H1 (cell line): Measurements from ENCODE around the gene CCDC86.
A peak's percentile ranks its signal among the peaks of the same experiment; 100 is the strongest.

Experiments used
- EZH2 ChIP-seq: fragments of 200-600 bp; sonication (generic); IDR thresholded peaks from 2 replicates; pipeline ENCODE4 v1.7.1; 2012; ENCODE audit warnings: low read depth, mild to moderate bottlenecking, moderate library complexity, low read length, inconsistent platforms; ENCODE audit not compliant: severe bottlenecking
- FOSL1 ChIP-seq: IDR thresholded peaks from 2 replicates; pipeline ENCODE4 v1.6.1; 2011; ENCODE audit warnings: mild to moderate bottlenecking, low read depth, low read length, moderate library complexity; ENCODE audit not compliant: insufficient read depth
- MAFK ChIP-seq: IDR thresholded peaks from 2 replicates; pipeline ENCODE4 v1.6.1; 2012; ENCODE audit warnings: low read depth, mild to moderate bottlenecking, improper control_type of control experiment, low read length
- POLR2A ChIP-seq, 2 experiments: IDR thresholded peaks; 1 replicate in 1 of 2; 2 replicates in 1 of 2; pipeline ENCODE4 v1.6.1; 2011; ENCODE audit warnings: low read depth in 2 of 2, low read length in 2 of 2, mild to moderate bottlenecking in 2 of 2; ENCODE audit errors: control extremely low read depth in 1 of 2
- POLR2AphosphoS5 ChIP-seq: IDR thresholded peaks from 2 replicates; pipeline ENCODE4 v1.6.1; 2011; ENCODE audit warnings: low read depth, low read length
- TAF1 ChIP-seq: IDR thresholded peaks from 2 replicates; pipeline ENCODE4 v1.6.1; 2011; ENCODE audit warnings: mild to moderate bottlenecking, low read depth, low read length
- TBP ChIP-seq: IDR thresholded peaks from 2 replicates; pipeline ENCODE4 v1.6.1; 2011; ENCODE audit warnings: low read depth, low read length, improper control_type of control experiment
- TCF12 ChIP-seq: IDR thresholded peaks from 2 replicates; pipeline ENCODE4 v1.6.1; 2011; ENCODE audit warnings: low read depth, mild to moderate bottlenecking, low read length
- YY1 ChIP-seq: IDR thresholded peaks from 2 replicates; pipeline ENCODE4 v1.6.1; 2011; ENCODE audit warnings: low read depth, mild to moderate bottlenecking, low read length
- ZNF274 ChIP-seq: IDR thresholded peaks from 2 replicates; pipeline ENCODE4 v1.7.0; 2012; ENCODE audit warnings: low read length, borderline replicate concordance; ENCODE audit errors: extremely low read depth
- TF ChIP-seq, protein P1 (sequence below), 3 experiments: IDR thresholded peaks; 1 replicate in 2 of 3; 2 replicates in 1 of 3; pipeline versions ENCODE4 v1.5.1 to v1.6.1; 2011; ENCODE audit warnings: low read length in 3 of 3, mild to moderate bottlenecking in 3 of 3, inconsistent platforms in 2 of 3, low read depth in 1 of 3, moderate library complexity in 1 of 3; ENCODE audit not compliant: insufficient read depth in 1 of 3; ENCODE audit errors: control extremely low read depth in 1 of 3
- TF ChIP-seq, protein P2 (sequence below): IDR thresholded peaks from 2 replicates; pipeline ENCODE4 v1.6.1; 2012; ENCODE audit warnings: inconsistent platforms
- TF ChIP-seq, protein P3 (sequence below): IDR thresholded peaks from 2 replicates; pipeline ENCODE4 v1.6.1; 2011; ENCODE audit warnings: low read length, improper control_type of control experiment

DNA sequence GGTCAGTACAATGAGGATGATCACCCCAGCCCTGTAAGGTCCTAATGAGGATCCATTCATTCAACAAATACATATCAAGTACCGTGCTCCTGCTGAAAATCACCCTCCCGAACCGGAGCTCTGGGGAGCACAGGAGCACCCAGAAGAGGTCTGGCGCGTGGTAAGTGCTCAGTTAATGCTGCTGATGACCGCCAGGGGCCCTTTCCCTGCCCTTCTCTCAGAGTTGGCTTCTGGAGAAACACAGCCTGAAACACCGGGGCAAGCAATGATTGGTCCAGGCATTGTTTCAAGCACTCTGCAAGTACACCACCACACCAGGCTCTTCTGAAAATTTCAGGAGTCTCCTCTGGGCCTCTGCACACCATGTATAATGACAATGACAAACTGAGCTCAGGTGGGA lies 3.8 kb upstream of the CCDC86 start:
- TF ChIP-seq, protein P1, sequence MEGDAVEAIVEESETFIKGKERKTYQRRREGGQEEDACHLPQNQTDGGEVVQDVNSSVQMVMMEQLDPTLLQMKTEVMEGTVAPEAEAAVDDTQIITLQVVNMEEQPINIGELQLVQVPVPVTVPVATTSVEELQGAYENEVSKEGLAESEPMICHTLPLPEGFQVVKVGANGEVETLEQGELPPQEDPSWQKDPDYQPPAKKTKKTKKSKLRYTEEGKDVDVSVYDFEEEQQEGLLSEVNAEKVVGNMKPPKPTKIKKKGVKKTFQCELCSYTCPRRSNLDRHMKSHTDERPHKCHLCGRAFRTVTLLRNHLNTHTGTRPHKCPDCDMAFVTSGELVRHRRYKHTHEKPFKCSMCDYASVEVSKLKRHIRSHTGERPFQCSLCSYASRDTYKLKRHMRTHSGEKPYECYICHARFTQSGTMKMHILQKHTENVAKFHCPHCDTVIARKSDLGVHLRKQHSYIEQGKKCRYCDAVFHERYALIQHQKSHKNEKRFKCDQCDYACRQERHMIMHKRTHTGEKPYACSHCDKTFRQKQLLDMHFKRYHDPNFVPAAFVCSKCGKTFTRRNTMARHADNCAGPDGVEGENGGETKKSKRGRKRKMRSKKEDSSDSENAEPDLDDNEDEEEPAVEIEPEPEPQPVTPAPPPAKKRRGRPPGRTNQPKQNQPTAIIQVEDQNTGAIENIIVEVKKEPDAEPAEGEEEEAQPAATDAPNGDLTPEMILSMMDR (IDR thresholded peaks at IDR 0.05; ENCODE audit: control extremely low read depth in 1 of 3, insufficient read depth in 1 of 3, low read depth in 1 of 3, low read length in 3 of 3) = peak; percentile 58 to 76 (median 60)
- TF ChIP-seq YY1 = no peak
- TF ChIP-seq, protein P2, sequence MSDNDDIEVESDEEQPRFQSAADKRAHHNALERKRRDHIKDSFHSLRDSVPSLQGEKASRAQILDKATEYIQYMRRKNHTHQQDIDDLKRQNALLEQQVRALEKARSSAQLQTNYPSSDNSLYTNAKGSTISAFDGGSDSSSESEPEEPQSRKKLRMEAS = no peak
- TF ChIP-seq POLR2AphosphoS5 = no peak
- no peak for TF ChIP-seq MAFK
- TF ChIP-seq TBP = no peak
- no peak for TF ChIP-seq FOSL1
- no peak for TF ChIP-seq TAF1
- no peak for TF ChIP-seq ZNF274
- no peak for TF ChIP-seq POLR2A (IDR thresholded peaks at IDR 0.05; ENCODE audit: control extremely low read depth in 1 of 2, low read depth in 2 of 2, low read length in 2 of 2)
- TF ChIP-seq, protein P3, sequence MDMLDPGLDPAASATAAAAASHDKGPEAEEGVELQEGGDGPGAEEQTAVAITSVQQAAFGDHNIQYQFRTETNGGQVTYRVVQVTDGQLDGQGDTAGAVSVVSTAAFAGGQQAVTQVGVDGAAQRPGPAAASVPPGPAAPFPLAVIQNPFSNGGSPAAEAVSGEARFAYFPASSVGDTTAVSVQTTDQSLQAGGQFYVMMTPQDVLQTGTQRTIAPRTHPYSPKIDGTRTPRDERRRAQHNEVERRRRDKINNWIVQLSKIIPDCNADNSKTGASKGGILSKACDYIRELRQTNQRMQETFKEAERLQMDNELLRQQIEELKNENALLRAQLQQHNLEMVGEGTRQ = no peak
- no peak for TF ChIP-seq TCF12
- TF ChIP-seq EZH2 = no peak
